ENCODE results near the gene GFER. TPM values are rescaled to one million over a fixed set of nuclear protein-coding genes. Genes with fewer than 3 reads are reported as not detected.
A peak's percentile ranks its signal among the peaks of the same experiment; 100 is the strongest.

Gene GFER
- total and polyA plus RNA-seq, 8 donors: 17.1 to 62.0 (median 25.9) TPM

DNA sequence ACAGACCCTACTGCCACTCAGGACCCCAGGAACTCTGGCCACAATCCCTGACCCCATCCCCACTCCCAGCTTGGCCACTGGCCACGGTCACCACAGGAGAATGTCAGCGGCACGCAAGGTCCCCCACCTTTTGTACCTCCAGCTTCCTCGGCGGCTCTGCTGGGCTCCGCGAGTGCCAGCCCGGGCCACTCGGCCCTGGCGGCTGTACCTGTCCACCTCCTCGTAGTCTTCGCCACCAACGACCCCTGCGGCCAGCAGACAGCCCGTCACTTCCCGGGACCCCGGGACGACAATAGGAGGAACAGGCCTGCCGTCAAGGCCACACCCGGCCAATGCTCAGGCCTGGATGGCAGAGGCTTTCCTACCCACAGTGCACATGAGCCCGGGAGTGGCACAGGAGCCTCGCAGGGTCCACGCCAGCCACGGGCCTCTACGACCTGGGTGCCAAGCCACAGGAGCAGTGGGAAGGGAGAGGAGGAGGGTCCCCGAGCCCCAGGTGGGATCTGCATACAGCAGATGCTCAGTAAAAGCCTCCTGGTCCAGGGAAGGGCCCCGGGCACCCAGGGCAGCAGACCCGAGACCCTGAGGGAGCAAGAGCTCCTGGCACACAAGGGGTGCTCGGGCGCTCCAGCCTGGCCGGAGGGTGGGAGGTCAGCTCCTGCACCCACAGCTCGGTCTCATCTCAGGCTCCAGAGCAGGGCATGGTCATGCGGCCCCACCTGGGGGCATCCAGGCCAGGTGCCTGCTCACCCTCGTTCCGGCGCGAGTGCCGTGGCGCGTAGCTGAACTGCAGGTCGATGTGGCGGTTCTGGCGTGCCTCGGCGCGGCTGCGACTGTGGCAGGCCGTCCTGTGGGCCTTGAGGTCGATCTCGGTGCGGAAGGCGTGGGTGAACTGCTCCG, 17.7 kb downstream of the GFER start:
- intact Hi-C loops (cut with DNase I): no loop called here
- FAIRE-seq (no peak), ATAC-seq (no peak), DNase-seq (peak in 5 of 6 donors; percentile 8 to 80 (median 51))
- 92 to 94% methylated on average over 47 to 53 of the region's 53 CpGs for WGBS, 2 donors
- TF ChIP-seq, protein P1, sequence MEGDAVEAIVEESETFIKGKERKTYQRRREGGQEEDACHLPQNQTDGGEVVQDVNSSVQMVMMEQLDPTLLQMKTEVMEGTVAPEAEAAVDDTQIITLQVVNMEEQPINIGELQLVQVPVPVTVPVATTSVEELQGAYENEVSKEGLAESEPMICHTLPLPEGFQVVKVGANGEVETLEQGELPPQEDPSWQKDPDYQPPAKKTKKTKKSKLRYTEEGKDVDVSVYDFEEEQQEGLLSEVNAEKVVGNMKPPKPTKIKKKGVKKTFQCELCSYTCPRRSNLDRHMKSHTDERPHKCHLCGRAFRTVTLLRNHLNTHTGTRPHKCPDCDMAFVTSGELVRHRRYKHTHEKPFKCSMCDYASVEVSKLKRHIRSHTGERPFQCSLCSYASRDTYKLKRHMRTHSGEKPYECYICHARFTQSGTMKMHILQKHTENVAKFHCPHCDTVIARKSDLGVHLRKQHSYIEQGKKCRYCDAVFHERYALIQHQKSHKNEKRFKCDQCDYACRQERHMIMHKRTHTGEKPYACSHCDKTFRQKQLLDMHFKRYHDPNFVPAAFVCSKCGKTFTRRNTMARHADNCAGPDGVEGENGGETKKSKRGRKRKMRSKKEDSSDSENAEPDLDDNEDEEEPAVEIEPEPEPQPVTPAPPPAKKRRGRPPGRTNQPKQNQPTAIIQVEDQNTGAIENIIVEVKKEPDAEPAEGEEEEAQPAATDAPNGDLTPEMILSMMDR (IDR thresholded peaks at IDR 0.05): no peak
- peaks cover 19 to 64% (median 39%) of the 10 kb centered on the region in 3 donors for H3K36me3 ChIP-seq
- H3K4me3 ChIP-seq: no peak overlapping the region
- no peaks in the 10 kb centered on the region for H3K9me3 ChIP-seq
- H3K4me1 ChIP-seq: peaks cover 9 to 25% (median 24%) of the 10 kb centered on the region in 3 donors
- no peaks in the 10 kb centered on the region for H3K27me3 ChIP-seq
- H3K27ac ChIP-seq: no peak overlapping the region

DNA sequence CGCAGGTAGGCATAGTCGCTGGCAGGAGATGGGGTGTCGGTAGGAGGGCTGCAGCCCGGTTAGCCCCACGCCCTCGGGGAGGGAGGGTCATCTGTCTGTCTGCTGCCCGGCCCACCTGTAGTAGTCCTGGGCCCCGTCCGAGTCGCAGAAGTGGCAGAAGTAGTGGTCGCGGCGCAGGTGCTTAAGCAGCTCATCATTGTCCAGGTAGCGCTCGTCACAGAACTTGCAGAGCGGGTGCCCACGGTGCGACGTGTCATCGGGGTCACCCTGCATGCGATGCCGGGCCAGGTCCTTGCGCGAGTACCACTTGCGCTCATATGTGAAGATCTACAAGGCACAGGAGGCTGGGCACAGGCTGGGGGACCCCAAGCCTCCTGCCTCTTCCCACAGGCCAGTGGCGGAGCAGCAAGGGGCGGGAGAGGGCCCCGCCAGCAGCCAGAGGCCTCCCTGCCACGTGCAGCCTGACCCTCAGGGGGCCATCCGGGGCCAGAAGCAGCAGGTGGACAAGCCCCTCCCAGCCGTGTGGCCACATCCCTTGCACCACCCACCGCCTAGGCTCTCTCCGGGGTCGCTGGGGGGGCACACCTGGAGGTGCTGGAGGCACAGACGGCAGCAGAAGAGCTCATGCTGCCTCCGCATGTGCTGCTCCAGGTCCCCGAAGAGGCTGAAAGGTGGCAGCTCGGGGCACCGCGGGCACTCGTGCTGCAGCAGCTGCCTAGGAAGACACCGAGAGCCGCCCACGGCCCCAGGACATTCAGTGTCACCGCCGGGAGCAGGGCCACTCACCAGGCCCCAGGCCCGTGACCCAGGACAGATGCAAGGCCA, 18.6 kb downstream of the GFER start:
- ATAC-seq (no peak), FAIRE-seq (no peak), DNase-seq (peak in 5 of 6 donors; percentile 16 to 79 (median 57))
- Histone ChIP-seq H3K27ac (no peak overlapping the region), H3K4me1 (peaks cover 14 to 33% (median 33%) of the 10 kb centered on the region in 3 donors), H3K4me3 (no peak overlapping the region), H3K9me3 (no peaks in the 10 kb centered on the region), H3K27me3 (no peaks in the 10 kb centered on the region), H3K36me3 (peaks cover 19 to 57% (median 39%) of the 10 kb centered on the region in 3 donors)
- TF ChIP-seq, protein P1 (IDR thresholded peaks at IDR 0.05): no peak
- intact Hi-C loops (cut with DNase I): no loop called here
- 90 to 91% methylated on average over 47 of the region's 47 CpGs for WGBS, 2 donors

DNA sequence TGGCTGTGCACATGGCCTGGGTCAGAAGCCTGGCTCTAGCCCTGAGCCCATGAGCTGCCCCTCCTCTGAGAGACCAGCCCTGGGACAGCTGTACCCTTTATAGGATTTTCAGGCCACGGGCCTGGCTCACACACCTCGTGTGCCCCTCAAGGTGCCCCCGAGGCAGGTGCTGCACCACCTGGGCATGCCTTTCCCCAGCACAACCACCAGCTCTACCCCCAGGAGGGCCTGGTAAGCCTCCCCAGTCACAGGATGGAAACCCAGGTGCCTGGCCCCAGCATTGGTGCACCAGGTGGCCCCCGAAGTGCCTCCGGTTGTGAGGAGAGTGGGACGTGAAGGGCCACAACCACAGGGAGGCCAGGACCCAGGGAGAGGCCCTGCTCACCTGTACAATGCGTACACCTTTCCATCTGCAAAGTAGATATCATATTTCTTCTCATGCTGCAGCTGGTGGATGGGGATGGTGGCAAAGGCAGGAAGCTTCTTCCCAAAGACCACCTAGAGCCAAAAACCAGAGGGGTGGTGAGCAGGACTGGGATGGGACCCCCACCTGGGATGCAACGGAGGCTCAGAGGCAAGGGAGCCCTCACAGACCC, 19.3 kb downstream of the GFER start:
- H3K9me3 ChIP-seq: no peaks in the 10 kb centered on the region
- H3K36me3 ChIP-seq: peaks cover 19 to 50% (median 36%) of the 10 kb centered on the region in 3 donors
- ATAC-seq: no peak
- peaks cover 18 to 40% (median 33%) of the 10 kb centered on the region in 3 donors for H3K4me1 ChIP-seq
- 54 to 62% methylated on average over 8 of the region's 8 CpGs for whole genome bisulfite sequencing, 2 donors
- peak in 3 of 6 donors; percentile 15 to 79 (median 47) for DNase-seq
- intact Hi-C loops (cut with DNase I): no loop called here
- no peak for FAIRE-seq
- TF ChIP-seq, protein P1 (IDR thresholded peaks at IDR 0.05): no peak
- H3K4me3 ChIP-seq: no peak overlapping the region
- no peaks in the 10 kb centered on the region for H3K27me3 ChIP-seq
- H3K27ac ChIP-seq: no peak overlapping the region

DNA sequence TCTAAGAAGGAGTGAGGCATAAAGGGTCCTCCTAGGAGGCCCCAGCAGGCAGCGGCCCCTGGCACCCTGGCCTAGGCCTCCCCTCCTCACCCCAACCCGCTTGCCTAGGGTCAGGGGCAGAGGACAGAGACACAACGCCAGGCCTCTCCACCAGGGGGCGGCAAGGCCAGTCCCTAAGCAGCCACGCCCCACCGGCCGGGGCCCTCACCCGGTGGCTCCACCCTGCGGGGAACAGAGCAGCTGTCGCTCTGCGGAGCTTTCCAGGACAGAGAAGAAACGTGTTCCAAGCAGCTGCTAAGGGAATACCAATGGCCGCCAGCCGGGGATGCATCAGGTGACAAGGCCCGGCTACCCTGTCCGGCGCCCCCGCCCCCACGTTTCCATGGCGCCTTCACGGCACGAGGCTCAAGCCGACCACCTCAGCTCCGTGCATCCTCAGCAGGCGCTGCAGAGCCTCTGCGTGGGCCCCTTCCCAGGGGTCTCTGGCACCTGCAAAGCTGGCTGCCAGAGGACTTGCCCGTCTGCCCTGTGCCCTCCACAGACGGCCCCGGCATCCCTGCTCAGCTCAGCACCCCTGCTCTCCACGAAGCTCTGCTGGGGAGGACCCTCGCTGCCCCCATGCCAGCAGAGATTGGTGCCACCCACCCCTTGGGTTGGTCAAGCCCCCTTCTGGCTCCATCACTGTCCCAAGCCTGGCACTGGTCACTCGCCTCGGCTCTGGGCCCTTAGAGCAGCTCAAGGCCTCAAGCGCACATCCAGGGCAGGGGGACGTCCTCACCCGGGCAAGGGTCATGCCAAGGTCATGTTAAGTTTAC, 20.0 kb downstream of the GFER start:
- ATAC-seq (peak; percentile 76 to 92 (median 86)), DNase-seq (peak; percentile 94 to 99 (median 96)), FAIRE-seq (no peak)
- TF ChIP-seq, protein P1 (IDR thresholded peaks at IDR 0.05): peak; percentile 92 to 98 (median 96)
- intact Hi-C loops (cut with DNase I): no loop called here
- Histone ChIP-seq H3K36me3 (peaks cover 17 to 43% (median 32%) of the 10 kb centered on the region in 3 donors), H3K27ac (peak overlapping the region; percentile 51 to 73 (median 60)), H3K4me3 (peak overlapping the region in 2 of 4 donors; percentile 11 to 19), H3K9me3 (no peaks in the 10 kb centered on the region), H3K4me1 (peaks cover 22 to 41% (median 33%) of the 10 kb centered on the region in 3 donors), H3K27me3 (no peaks in the 10 kb centered on the region)
- 14 to 16% methylated on average over 34 to 36 of the region's 36 CpGs for WGBS, 2 donors

Measured in pancreas (tissue), 10 donors.